SU-DHL-6 (cell line): ENCODE data around the gene DPRX.

ENCODE experiments used
- EZH2phosphoT487 ChIP-seq: fragments of 200-600 bp; sonication (generic), shearing (Covaris generic); conservative IDR thresholded peaks from 2 replicates; pipeline ENCODE4 v1.6.1; 2018; ENCODE audit warnings: mild to moderate bottlenecking, antibody characterized with exemption, low read length, moderate library complexity, mixed read lengths
- TF ChIP-seq, protein P1 (sequence below): fragments of 200-600 bp; sonication (generic); IDR thresholded peaks from one replicate; pipeline ENCODE4 v1.5.1; 2017; ENCODE audit warnings: antibody characterized with exemption, mild to moderate bottlenecking, low read length, moderate library complexity; ENCODE audit not compliant: insufficient read depth, poor library complexity, severe bottlenecking

DNA sequence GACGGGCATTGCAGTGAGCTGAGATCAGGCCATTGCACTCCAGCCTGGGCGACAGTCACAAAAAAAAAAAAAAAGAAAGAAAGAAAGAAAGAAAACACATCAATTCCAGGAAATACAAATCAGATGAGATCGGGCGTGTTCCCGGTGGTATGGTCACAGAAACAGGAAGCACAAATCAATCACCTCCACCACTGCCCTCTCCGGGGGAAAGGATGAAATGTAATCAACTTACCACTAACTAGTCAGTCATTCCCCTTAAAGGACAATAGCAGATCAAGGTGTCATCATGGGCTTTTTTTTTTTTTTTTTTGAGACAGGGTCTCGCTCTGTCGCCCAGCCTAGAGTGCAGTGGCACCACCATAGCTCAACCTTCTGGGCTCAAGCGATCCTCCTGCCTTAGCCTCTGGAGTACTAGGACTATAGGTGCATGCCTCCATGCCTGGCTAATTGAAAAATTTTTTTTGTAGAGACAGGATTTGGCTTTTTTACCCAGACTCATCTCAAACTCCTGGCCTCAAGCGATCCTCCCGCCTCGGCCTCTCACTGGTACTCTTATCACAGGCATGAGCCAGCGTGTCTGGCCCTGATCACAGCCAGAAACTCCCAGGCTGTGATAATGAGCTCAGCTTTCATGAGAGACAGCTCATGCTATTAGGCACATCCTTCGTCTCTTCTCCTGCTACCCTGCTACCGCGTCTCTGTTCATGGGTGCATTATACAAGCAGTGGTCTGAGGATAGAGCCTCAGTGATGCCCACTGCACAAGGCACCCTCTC lies 6.8 kb upstream of the DPRX start:
- TF ChIP-seq, protein P1, sequence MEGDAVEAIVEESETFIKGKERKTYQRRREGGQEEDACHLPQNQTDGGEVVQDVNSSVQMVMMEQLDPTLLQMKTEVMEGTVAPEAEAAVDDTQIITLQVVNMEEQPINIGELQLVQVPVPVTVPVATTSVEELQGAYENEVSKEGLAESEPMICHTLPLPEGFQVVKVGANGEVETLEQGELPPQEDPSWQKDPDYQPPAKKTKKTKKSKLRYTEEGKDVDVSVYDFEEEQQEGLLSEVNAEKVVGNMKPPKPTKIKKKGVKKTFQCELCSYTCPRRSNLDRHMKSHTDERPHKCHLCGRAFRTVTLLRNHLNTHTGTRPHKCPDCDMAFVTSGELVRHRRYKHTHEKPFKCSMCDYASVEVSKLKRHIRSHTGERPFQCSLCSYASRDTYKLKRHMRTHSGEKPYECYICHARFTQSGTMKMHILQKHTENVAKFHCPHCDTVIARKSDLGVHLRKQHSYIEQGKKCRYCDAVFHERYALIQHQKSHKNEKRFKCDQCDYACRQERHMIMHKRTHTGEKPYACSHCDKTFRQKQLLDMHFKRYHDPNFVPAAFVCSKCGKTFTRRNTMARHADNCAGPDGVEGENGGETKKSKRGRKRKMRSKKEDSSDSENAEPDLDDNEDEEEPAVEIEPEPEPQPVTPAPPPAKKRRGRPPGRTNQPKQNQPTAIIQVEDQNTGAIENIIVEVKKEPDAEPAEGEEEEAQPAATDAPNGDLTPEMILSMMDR: no peak
- TF ChIP-seq EZH2phosphoT487: no peak
